Stimulated activated CD8-positive, alpha-beta memory T cell treated with anti-CD3 and anti-CD28 coated beads, Interleukin-7, amount 100 ng/mL, for 4 hours (primary cell): ENCODE results near the gene ADAD2.

Experiments used
- DNase-seq, 2 donors: peaks; one replicate each; pipeline ENCODE4 v3.0.0-alpha.2; 2020; ENCODE audit warnings: low read depth in 2 of 2

The ADAD2 gene

DNA sequence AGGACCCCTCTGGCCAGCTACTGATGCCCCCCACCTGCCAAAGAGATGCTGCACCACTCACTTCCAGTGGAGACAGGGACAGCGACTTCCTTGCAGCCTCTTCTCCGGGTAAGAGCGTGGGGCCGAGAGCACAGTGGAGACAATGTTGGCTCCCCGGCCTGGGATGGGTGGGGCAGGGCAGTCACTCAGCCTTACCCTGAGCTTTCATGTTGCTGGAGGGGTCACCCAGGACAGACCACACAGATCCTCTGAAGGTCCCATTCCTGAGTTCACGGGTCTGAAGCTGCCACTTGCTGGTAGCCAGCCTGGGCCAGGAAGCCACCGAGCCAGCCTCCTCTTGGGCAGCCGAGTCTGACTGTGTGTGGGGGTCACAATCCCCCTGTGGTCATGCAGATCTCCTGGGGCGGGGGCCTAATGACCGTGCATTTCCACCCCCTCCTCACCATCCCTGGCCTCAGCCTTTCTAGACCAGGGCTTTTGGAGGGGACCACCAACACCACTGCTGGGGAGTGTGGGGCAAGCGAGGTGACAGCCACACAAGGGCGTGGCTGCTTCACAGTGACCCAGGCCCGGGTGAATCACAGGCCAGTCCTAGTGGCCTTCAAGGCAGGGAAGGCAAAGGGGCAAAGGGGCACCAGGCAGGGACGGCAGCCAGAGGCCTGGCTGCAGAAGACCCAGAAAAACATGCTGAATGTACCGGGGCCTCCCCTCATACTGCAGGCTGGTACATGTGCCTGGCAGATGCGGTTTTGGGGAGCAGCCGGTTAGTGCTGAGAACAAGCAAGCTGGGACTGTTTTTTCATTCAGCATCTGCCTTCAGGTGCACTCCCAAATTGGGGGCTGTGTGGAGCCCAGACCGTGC lies 14.5 kb upstream of the ADAD2 start:
- no peak for DNase-seq

DNA sequence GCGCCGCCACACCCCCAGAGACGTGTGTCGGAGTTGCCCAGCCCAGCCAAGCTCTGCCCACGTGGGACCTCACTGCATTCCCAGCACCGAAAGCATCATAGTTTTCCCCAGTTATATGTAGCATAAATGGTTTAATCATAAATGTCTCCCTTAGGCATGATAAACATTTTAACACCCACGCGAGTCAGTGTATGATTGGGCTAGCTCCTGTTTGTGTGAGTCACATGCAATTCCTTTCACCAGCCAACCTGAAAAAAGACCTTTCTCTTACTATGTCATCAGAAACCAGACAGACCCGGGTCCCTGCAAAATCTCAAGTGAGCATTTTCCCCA lies 13.2 kb upstream of the ADAD2 start:
- DNase-seq, result no peak

DNA sequence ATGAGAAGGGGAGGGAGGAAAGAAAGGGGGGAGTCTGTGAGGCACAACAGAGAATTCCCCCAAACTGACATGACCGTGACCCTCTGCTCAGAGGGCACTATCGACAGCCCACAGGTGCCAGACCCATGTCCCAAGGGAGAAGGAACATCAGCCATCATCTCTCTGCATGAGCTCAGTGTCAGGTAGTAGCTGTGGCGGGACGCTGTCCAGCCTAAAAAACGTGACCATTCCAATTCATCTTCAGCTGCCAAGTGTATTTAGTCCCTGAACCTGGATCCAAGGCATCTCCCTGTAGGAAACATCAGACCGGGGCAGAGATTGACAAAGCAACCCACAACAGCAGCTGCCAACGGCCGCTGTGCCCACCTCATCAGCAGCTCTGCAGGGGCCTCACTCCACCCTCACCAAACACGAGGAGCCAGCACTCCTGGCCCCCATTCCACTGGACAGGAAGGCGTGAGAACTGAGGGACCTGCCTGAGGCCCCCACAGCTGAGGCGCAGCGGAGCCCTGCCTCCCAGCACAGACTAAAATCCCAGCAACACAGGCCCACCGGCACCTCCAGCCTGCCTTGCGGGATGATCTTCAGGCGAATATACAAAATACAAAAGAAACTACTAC lies 12.7 kb upstream of the ADAD2 start:
- no peak for DNase-seq

DNA sequence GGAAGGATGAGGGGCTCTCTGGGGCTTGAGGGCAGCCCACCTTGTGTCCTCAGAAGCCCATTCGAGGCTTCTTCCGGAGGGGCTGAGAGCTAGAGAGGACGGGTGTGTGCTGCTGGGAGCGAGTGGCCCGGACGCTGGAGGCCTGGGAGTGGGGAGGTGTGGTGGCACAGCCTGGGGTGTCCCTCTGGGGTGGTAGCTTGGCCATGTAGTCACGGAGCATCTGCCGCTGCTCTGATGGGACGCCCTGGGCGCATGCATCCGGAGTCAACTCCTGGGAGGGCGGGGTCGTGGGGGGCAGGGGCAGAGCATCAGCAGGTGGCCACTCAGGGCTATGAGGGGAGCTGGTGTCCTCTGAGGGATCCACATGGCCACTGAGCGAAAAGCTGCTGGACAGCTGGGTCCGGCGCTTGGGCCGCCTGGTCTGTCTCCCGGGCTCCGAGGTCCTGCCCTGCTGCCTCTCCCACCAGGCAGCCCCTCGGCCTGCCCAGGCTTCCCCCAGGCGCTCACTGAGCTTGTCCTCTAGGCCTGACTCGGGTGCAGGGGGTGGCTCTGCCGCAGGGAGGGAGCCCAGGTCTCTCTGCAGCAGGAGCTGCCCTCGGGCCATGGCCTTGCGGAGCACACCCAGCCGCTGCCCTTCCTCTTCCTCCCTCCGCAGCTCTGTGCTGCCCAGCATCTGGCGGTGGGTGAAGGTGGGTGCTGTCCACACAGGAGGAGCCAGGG lies 11.9 kb upstream of the ADAD2 start:
- no peak for DNase-seq

DNA sequence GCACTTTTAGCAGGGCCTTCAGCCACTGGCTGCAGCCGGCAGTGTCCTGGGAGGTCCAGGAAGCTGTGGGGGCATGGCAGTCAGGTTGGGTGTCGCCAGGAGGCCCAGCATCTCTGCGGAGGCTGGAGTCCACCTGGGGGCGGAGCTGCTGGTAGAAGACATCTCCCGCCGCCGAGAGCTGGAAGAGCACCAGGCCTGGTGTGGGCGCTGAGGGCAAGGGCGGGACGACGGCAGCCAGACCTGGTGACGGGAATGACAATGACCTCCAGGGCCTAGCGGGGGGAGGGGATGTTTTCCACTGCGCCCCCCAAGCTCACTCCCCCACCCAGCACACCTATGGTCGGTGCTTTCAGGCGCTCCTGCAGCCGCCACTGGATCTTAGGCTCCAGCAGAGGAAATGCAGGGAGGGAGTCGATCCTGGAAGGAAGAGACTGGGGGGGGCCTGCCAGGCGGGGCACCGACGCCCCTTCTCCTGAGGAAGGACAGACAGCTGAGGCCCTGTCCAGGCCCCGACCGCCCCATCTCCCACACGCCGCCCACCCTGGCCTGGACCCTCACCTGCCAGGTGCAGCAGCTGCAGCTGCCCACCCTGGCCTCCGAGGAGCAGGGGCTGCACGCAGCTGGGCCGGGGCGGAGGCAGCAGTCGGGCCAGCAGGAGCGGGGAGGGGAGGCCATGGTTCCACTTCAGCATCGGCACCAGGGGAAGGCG lies 11.2 kb upstream of the ADAD2 start:
- DNase-seq, result no peak

DNA sequence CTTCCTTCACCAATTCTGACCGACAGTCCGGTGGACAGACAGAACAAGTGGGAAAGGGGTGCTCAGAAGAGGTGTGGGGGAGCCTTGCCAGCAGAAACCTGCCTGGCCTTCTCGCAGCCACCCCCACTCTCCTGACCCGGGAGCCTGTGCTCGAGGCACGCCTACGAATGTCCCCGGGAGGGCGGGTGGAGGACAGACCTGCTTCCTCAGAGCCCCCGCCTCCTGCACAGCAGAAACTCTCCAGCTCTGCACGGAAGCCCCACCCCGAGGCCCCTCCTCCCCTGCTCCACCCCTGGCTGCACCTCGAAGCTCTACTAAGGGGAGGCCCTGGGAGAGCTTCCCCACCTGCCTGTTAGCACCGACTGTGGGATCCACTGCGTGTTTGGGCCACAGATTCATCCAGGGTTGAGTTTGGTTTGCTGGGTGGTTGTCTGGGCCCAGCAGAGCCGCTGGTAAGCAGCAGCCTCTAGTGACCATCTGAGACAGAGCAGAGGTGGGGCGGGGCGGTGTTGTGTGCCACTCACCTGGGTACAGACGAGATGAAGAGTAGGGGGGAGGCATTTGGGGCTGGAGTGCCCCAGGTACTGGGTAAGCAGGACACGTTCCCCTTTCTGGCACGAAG lies 10.3 kb upstream of the ADAD2 start:
- no peak for DNase-seq

DNA sequence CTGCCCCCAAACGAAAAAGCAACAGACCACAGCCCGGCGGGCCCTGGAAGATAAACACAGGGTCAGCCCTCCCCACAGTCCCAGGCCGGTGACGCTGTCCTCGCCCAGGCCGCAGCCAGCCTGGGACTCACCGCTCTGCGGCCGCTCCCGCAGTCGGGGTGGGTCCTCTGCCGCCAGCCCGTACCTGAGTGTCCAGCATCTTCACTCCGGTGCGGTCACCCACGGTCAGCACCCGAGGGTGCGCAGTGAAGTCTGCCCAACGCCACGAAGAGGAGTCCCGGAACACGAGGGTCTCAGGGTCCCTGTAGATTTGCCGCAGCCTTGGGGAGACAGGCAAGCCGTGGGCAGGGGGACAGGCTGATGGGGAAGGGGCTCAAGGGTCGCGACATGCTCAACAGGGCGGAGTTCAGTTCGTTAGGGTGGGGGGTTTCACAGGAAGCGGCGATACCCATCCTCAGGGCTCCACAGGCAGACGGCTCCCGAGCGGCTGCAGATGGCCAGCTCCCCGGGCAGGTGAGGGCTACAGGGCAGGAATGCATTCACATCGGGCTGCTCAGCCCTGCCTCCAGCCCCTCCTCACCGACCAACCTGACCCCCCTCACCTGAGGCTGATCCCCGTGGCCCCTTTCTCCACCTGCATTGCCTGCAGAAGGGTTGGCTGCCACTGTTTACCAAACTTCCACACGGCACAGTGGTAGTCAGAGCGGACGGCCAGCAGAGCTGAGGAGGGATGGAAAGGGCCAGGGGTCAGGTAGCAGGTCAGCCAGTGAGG lies 9.6 kb upstream of the ADAD2 start:
- DNase-seq, result no peak

DNA sequence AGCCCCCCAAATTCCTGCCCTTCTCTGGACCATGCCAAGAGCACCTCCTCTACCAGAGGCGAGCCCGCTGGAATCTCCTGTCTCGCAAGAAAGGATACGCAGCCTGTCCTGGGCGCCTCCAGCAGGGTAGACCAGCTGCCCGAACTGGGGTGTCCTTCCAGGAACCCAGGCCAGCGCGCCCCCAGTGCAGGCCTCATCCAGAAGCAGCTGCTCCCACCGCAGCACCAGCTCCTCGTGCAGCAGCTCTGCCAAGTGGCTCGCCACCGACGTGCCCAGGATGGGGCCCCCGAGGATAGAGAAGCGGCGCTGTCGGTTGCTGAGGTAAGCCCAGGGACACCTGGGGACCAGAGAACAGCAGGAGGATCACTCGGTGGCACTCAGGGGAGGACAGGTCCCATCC lies 8.9 kb upstream of the ADAD2 start:
- DNase-seq, result no peak

DNA sequence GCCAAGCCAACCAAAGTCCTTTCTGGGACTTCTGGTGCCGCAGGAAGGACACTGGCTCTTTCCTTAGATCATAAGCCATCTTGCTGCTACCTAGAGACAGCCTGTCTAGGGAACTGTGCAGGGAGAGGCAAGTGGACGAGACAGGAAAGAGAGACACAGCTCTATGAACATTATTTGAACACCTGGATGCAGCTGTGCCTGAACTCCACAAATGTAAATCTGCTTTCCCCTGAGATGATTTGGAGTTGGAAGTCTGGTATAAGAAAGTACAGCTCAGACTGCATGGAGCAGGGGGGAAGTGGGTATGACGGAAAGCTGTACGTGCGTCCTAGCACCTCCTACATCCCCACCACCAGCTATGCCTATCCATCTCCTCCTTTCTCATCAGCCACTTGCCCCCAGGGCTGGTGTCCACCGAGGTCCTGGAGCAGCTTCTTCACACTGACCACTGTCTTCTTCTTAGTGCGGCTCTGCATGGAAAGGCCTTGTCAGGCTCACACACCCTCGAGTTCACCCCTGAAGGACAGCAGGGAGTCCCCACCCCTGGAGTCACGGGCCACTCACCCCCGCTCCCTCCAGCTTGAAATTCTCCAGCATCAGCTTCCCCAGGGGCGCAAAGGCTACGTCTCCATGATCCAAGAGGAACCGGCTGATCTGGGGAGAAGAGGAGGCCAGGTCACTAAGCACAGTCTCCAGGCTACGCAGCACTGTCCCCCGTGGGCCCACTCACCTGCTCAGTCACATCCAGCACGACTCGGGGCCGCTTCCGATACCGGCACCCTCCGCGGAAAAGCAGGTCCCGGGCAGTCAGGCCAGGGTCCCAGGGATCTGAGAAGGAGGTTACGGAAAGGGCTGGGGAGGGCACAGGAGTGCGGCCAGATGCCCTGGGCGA lies 8.0 kb upstream of the ADAD2 start:
- no peak for DNase-seq

DNA sequence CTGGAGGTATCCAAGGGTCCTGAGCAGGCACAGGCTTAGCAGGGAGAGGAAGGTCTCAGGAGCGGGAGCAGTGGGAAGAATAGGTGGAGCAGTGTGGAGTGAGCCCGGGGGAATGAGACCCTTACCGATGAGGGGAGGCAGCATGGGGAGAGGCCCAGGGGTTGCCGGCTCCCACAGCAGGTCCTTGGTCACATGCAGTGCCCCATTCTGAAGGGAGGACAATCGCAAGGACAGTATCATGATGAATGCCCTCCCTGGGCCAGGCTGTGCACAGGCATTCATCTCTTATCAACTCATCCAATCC lies 7.4 kb upstream of the ADAD2 start:
- DNase-seq, result no peak

DNA sequence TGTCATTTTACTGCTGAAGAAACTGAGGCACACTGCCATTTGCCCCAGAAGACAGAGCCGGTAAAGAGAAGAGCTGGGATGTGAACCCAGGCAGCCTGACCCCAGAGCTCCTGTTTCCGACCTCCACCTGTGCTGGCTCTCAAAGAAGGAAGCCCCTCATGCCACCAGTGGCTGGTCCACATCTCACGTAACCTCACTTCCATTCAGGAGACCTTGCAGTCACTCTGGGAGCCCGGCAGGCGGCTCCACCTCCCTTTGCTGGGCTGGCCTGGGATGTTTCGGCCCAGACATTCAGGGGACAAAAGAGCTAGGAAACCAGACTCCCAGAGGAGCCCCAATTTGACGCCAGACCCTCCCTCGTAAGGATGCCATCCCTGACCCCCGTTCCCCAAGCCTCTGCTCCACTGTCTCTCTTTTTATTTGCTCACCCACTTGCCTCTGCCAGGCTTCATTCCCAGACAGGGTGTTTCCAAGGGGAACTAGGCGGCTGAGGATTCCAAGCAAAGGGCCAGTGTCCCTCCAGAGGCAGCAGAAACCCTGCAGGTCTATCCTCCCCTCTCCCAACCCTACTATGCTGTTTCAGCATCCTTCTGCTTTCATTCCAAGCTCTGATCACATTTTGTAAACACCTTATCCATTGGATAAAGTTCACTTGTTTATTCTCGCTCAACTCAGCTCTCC lies 6.9 kb upstream of the ADAD2 start:
- DNase-seq, result no peak

DNA sequence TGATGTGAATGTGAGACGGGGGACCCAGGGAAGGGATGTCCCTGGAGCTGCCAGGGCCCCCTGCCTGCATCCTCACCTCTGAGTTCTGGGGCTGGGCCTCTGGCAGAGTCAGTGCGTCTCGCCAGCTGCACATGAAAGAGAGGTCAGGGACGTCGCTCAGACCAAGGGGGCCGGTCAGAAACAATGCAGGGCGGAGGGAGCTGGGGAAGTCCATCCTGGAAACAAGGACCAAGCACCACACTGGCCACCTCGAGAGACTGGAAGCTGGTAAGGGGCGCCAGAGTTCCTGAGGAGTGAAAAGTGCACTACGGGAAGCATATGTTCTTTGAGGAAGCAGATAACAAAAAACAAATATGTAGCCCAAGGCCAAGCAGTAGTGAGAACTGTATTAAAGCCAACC lies 6.2 kb upstream of the ADAD2 start:
- no peak for DNase-seq

DNA sequence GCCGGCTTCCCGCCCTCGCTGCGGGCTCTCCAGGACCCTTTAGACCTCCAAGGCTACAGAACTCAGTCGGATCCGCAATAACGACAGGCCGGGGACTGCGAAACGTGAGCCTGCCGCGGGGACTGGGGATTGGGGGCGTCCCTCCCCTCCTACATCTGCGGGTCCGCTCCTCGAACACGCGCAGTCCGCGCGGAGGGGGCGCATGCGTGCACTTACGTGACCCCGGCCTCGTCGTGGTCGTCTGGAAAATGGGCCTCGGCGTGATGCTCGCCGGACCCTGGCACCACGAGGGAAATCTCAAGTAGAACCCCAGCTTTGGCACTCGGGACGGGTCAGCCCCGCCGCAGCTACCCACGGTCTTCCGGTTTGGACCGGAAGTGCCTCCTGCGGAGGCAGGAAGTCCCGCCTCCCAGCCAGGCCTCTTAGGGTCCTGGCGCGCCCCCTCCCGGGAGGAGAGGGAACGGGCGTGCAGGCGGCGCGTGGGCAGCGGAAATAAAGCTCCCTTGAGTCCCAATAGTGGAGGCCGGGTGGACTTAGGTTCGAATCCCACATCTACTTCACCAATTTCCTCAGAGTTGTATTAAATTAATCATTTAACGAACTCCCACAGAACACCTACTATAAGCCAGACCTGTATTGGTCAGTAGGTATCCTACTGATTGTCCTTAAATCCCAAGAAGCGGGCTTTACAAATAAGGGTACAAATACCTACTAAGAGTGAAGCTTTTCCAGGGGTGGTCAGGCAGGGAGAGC lies 4.1 kb upstream of the ADAD2 start, which contains the start of gene TAF1C:
Gene TAF1C (minus strand): TSS at position 373 of the 753 bp plus-strand sequence. CDS start 2,069 bp downstream, outside the sequence.
- DNase-seq, result peak; percentile 83 to 85

DNA sequence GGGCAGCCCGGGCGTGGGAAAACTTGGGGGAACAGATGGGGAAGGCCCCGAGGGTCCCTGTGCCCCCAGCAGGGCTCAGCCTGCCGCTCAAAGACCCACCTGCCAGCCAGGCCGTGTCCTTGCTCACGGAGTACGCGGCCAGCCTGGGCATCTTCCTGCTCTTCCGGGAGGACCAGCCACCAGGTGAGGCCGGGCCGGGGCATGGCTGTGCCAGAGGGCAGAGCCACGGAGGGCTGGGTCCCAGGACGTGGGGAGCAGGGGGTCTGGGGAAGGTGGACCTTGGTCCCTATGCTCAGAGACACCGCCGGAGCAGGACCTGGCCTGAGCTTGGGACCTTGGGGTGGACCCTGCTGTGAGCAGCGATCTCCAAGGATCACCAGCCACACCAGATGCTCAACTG lies 509 bp downstream of the ADAD2 start:
- no peak for DNase-seq

DNA sequence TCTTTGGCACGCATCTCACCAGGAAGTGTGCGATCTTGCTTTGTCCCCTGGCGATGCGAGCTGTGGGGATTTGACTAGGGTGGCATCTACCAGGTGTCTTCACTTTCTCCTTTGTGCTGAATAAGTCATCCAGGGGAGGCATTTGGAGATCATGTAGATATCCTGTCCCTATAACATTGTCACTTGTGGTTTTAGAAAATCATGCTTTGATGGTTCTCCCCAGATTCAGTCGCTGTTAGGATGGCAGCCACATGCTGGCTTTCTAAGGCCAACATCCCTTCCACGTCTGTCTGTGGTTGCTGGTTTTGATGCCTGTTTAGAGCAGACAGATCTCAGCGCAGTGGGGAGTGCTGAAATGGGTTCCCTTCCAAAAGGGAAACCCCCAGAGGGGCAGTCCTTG lies 2.5 kb downstream of the ADAD2 start:
- no peak for DNase-seq

DNA sequence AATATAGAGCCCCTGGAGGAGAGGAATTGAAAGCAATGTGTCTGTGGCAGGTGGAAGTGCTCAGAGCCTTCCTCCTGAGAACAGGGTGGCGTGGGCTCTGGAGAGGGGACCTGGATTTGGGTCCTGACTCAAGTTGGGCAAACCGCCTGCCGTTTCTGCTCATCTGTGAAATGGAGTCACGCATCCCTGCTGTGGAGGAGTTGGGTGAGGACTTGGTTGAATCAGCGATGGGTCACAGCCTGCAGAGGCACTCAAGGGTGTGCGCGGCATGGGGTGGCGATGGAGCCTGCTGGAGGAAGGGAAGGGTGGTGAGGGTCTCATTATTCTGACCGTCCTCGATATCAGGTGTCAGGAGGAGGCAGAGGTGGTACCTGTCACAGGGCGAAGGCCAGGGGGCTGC lies 3.1 kb downstream of the ADAD2 start:
- no peak for DNase-seq

DNA sequence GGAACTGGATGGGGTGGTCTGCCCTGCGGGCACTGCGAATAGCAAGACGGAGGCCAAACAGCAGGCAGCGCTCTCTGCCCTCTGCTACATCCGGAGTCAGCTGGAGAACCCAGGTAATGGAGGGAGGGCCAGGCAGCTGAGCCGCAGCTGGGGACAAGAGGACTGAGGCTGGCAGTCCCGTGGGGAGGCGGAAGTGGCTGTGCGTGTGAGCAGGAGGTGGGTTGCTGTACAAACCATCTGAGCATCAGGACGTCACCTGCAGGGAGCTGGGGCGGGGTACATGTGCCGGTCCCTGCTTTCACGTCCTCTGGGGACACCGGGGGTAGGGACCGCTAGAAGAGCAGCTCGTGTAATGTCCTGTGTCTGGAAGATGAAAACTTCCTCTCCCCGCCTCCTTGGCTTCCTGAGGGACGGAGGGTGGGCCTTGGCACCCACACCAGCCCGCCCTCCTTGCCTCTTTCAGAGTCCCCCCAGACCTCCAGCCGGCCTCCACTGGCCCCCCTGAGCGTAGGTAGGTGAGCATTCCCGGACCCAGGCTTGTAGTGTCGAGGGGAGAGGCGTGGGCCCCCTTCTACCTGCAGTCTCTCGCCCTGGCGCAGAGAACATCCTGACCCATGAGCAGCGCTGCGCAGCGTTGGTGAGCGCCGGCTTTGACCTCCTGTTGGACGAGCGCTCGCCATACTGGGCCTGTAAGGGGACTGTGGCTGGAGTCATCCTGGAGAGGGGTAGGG lies 3.7 kb downstream of the ADAD2 start:
- no peak for DNase-seq
